ENCODE data around the gene KCNQ1.

Gene KCNQ1

GRCh38 chr11:2444821-2445745 lies at the start of gene KCNQ1:
Gene KCNQ1 (plus strand): TSS chr11:2445008. CDS start chr11:2445099, 91 bp downstream.
- no peak for FAIRE-seq

- no peak for FAIRE-seq
Measured at GRCh38 chr11:2395211-2395730, 49.5 kb upstream of the KCNQ1 start.

GRCh38 chr11:2395856-2396255 lies 49.0 kb upstream of the KCNQ1 start:
- FAIRE-seq, result no peak

GRCh38 chr11:2396471-2396870 lies 48.3 kb upstream of the KCNQ1 start:
- no peak for FAIRE-seq

- FAIRE-seq, result no peak
Measured at GRCh38 chr11:2397005-2397404, 47.8 kb upstream of the KCNQ1 start.

- no peak for FAIRE-seq
Measured at GRCh38 chr11:2398664-2399355, 46.0 kb upstream of the KCNQ1 start.

GRCh38 chr11:2399488-2400068 lies 45.2 kb upstream of the KCNQ1 start:
- no peak for FAIRE-seq

GRCh38 chr11:2400069-2400761 lies 44.6 kb upstream of the KCNQ1 start, which contains the start of gene TSSC4:
Gene TSSC4 (plus strand): TSS chr11:2400750. CDS start chr11:2402634, 1,884 bp downstream.
- peak; percentile 98 for FAIRE-seq

- no peak for FAIRE-seq
Measured at GRCh38 chr11:2400762-2401435, 43.9 kb upstream of the KCNQ1 start.

- no peak for FAIRE-seq
Measured at GRCh38 chr11:2401436-2401984, 43.3 kb upstream of the KCNQ1 start.

- no peak for FAIRE-seq
Measured at GRCh38 chr11:2402106-2402505, 42.7 kb upstream of the KCNQ1 start.

- no peak for FAIRE-seq
Measured at GRCh38 chr11:2402890-2403645, 41.7 kb upstream of the KCNQ1 start.

- FAIRE-seq, result no peak
Measured at GRCh38 chr11:2404735-2405196, 40.0 kb upstream of the KCNQ1 start.

GRCh38 chr11:2406451-2406850 lies 38.4 kb upstream of the KCNQ1 start:
- no peak for FAIRE-seq

GRCh38 chr11:2406878-2407410 lies 37.9 kb upstream of the KCNQ1 start:
- no peak for FAIRE-seq

- no peak for FAIRE-seq
Measured at GRCh38 chr11:2408671-2409070, 36.1 kb upstream of the KCNQ1 start.

- FAIRE-seq, result no peak
Measured at GRCh38 chr11:2409126-2409525, 35.7 kb upstream of the KCNQ1 start.

GRCh38 chr11:2409611-2410468 lies 35.0 kb upstream of the KCNQ1 start:
- no peak for FAIRE-seq

GRCh38 chr11:2410616-2411015 lies 34.2 kb upstream of the KCNQ1 start:
- FAIRE-seq, result no peak
